ENCODE measurements around the gene HELZ2. TPM values are rescaled to one million over a fixed set of nuclear protein-coding genes. Genes with fewer than 3 reads are reported as not detected.
A peak's percentile ranks its signal among the peaks of the same experiment; 100 is the strongest.

The HELZ2 gene
- total RNA-seq, 2 donors from 2014 or later = 8.8 to 31.2 TPM

DNA sequence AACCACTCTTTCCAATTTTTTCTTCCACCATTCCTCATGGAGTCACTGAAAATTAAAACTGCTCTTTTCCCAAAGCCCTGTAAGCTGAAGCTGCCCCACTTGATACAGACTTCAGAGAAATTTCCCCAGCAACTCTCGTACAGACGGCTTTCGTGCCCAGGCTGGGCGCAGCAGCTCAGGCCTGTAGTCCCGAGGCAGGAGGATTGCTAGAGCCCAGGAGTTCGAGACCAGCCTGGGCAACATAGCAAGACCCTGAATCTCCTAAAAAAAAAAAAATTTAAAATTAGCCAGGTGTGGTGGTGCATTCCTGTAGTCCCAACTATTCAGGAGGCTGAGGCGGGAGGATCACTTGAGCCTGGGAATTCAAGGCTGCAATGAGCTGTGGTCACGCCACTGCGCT lies 46.9 kb downstream of the HELZ2 start:
- Mint-ChIP-seq H3K27me3 (ENCODE audit: low read depth) (peaks cover 6% of the 10 kb centered on the region), H3K27ac (no peak overlapping the region), H3K36me3 (ENCODE audit: insufficient read depth in 2 of 2) (peaks cover 8 to 17% of the 10 kb centered on the region in 2 donors), H3K4me3 (no peak overlapping the region), H3K9me3 (peaks cover 3 to 5% of the 10 kb centered on the region in 2 donors), H3K4me1 (ENCODE audit: low read depth) (peaks cover 30% of the 10 kb centered on the region)
- ATAC-seq (replicated peaks in 1 of 2) = no peak
- no peak for DNase-seq

DNA sequence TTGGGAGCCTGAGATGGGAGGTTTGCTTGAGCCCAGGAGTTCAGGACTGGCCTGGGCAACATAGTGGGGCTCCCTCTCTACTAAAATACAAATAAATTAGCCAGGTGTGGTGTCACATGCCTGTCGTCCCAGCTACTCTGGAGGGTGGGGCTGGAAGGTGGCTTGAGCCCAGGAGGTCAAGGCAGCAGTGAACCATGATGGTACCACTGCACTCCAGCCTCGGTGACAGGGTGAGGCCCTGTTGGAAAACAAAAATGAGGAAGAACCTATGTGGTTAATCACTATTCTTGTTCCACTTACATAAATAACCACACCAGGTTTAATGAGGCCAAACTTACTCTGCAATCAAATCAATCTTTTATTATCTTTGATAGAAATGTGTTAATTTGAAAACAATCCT lies 48.1 kb downstream of the HELZ2 start:
- no peak for DNase-seq
- H3K4me3 Mint-ChIP-seq = no peak overlapping the region
- H3K36me3 Mint-ChIP-seq (ENCODE audit: insufficient read depth in 2 of 2) = peaks cover 8 to 17% of the 10 kb centered on the region in 2 donors
- ATAC-seq (replicated peaks in 1 of 2) = no peak
- H3K4me1 Mint-ChIP-seq (ENCODE audit: low read depth) = peaks cover 32% of the 10 kb centered on the region
- peaks cover 6% of the 10 kb centered on the region for H3K27me3 Mint-ChIP-seq (ENCODE audit: low read depth)
- peak overlapping the region; percentile 31 for H3K27ac Mint-ChIP-seq
- H3K9me3 Mint-ChIP-seq = peaks cover 3 to 5% of the 10 kb centered on the region in 2 donors

- peaks cover 6% of the 10 kb centered on the region for H3K27me3 Mint-ChIP-seq (ENCODE audit: low read depth)
- no peak for DNase-seq
- no peak overlapping the region for H3K4me3 Mint-ChIP-seq
- peaks cover 32% of the 10 kb centered on the region for H3K4me1 Mint-ChIP-seq (ENCODE audit: low read depth)
- no peak overlapping the region for H3K27ac Mint-ChIP-seq
- ATAC-seq (replicated peaks in 1 of 2) = no peak
- peaks cover 3 to 5% of the 10 kb centered on the region in 2 donors for H3K9me3 Mint-ChIP-seq
- peaks cover 8 to 17% of the 10 kb centered on the region in 2 donors for H3K36me3 Mint-ChIP-seq (ENCODE audit: insufficient read depth in 2 of 2)
Observed at GRCh38 chr20:63525185-63525584, 48.9 kb downstream of the HELZ2 start.

Other genes starting within 250 kb of the HELZ2 start
- not detected for gene CHRNA4, start 212.9 kb downstream of the HELZ2 start, total RNA-seq
- gene KCNQ2, start 101.6 kb downstream of the HELZ2 start, total RNA-seq = under 1 TPM; 0.44 to 0.65 TPM
- 1 to 10 TPM in 1 of 2 donors, under 1 TPM in 1; 0.94 to 8.3 TPM for gene EEF1A2, start 75.2 kb downstream of the HELZ2 start, total RNA-seq
- 100 to 1,000 TPM in 1 of 2 donors, 10 to 100 TPM in 1; 91.0 to 130 TPM for gene PPDPF, start 53.5 kb downstream of the HELZ2 start, total RNA-seq
- gene PTK6, start 36.9 kb downstream of the HELZ2 start, total RNA-seq = 1 to 10 TPM in 1 of 2 donors, under 1 TPM in 1; 0.97 to 1.2 TPM
- not detected for gene SRMS, start 26.5 kb downstream of the HELZ2 start, total RNA-seq
- gene FNDC11, start 20.1 kb downstream of the HELZ2 start, total RNA-seq = under 1 TPM; 0.67 to 0.74 TPM
- 10 to 100 TPM; 17.5 to 22.8 TPM for gene GMEB2, start 52.9 kb upstream of the HELZ2 start, total RNA-seq
- gene STMN3, start 79.2 kb upstream of the HELZ2 start, total RNA-seq = 10 to 100 TPM; 14.4 to 21.8 TPM
- gene RTEL1, start 84.1 kb upstream of the HELZ2 start, total RNA-seq = 10 to 100 TPM; 26.8 to 34.6 TPM
- 1 to 10 TPM; 1.0 to 1.2 TPM for gene TNFRSF6B, start 122.4 kb upstream of the HELZ2 start, total RNA-seq
- 10 to 100 TPM; 55.1 to 70.9 TPM for gene ARFRP1, start 133.7 kb upstream of the HELZ2 start, total RNA-seq
- 10 to 100 TPM; 24.3 to 28.0 TPM for gene ZGPAT, start 133.8 kb upstream of the HELZ2 start, total RNA-seq
- gene LIME1, start 162.4 kb upstream of the HELZ2 start, total RNA-seq = 10 to 100 TPM; 13.4 to 21.1 TPM
- gene SLC2A4RG, start 165.5 kb upstream of the HELZ2 start, total RNA-seq = 10 to 100 TPM; 43.5 to 47.0 TPM